Gastrocnemius medialis (tissue), 4 donors: ENCODE data around the gene ESPN.

Experiments used
- CTCF ChIP-seq, 5 experiments: fragments of 450-650 bp in 3 of 5; fragments of 200-600 bp in 2 of 5; sonication (generic) in 2 of 5; IDR thresholded peaks in 4 of 5; conservative IDR thresholded peaks in 1 of 5; 1 replicate in 4 of 5; 2 replicates in 1 of 5; pipeline ENCODE4 v1.5.1; 2016 to 2019; ENCODE audit warnings: antibody characterized with exemption in 5 of 5, mild to moderate bottlenecking in 3 of 5, moderate library complexity in 3 of 5
- POLR2A ChIP-seq, 2 donors: fragments of 450-650 bp; IDR thresholded peaks; one replicate each; pipeline ENCODE4 v1.6.1; 2017; ENCODE audit warnings: antibody characterized with exemption in 2 of 2, mild to moderate bottlenecking in 2 of 2, moderate library complexity in 2 of 2

- no peak for TF ChIP-seq POLR2A (IDR thresholded peaks at IDR 0.05)
- no peak for TF ChIP-seq CTCF (IDR thresholded peaks at IDR 0.05 in 4 of 5, conservative IDR thresholded peaks at IDR 0.05 in 1 of 5)
Observed at GRCh38 chr1:6417961-6418667, 6.5 kb upstream of the ESPN start.
